Duodenal mucosa (tissue), 2 donors: ENCODE data around the gene TCIRG1.
A peak's percentile ranks its signal among the peaks of the same experiment; 100 is the strongest.

ENCODE experiments used
- H3K27ac ChIP-seq: one replicate; pipeline ENCODE4 v1.7.0; 2013; ENCODE audit warnings: low read depth, low read length
- H3K27me3 ChIP-seq, 2 donors: one replicate each; pipeline ENCODE4 v1.7.0; 2013; ENCODE audit warnings: low read length in 2 of 2, control low read depth in 1 of 2; ENCODE audit not compliant: insufficient read depth in 2 of 2, control insufficient read depth in 1 of 2
- H3K36me3 ChIP-seq, 2 donors: one replicate each; pipeline ENCODE4 v1.7.0; 2013; ENCODE audit warnings: low read length in 2 of 2, control low read depth in 1 of 2; ENCODE audit not compliant: insufficient read depth in 2 of 2, control insufficient read depth in 1 of 2
- H3K4me1 ChIP-seq, 2 donors: one replicate each; pipeline ENCODE4 v1.7.0; 2013; ENCODE audit warnings: low read length in 2 of 2, control low read depth in 1 of 2; ENCODE audit not compliant: insufficient read depth in 2 of 2, control insufficient read depth in 1 of 2
- H3K4me3 ChIP-seq, 2 donors: one replicate each; pipeline ENCODE4 v1.7.0; 2013; ENCODE audit warnings: low read length in 2 of 2, low read depth in 1 of 2
- H3K9ac ChIP-seq, 2 donors: one replicate each; pipeline ENCODE4 v1.7.0; 2013; ENCODE audit warnings: low read length in 2 of 2, low read depth in 1 of 2
- H3K9me3 ChIP-seq, 2 donors: one replicate each; pipeline ENCODE4 v1.7.0; 2013; ENCODE audit warnings: low read length in 2 of 2, control low read depth in 1 of 2; ENCODE audit not compliant: control insufficient read depth in 1 of 2

The TCIRG1 gene

DNA sequence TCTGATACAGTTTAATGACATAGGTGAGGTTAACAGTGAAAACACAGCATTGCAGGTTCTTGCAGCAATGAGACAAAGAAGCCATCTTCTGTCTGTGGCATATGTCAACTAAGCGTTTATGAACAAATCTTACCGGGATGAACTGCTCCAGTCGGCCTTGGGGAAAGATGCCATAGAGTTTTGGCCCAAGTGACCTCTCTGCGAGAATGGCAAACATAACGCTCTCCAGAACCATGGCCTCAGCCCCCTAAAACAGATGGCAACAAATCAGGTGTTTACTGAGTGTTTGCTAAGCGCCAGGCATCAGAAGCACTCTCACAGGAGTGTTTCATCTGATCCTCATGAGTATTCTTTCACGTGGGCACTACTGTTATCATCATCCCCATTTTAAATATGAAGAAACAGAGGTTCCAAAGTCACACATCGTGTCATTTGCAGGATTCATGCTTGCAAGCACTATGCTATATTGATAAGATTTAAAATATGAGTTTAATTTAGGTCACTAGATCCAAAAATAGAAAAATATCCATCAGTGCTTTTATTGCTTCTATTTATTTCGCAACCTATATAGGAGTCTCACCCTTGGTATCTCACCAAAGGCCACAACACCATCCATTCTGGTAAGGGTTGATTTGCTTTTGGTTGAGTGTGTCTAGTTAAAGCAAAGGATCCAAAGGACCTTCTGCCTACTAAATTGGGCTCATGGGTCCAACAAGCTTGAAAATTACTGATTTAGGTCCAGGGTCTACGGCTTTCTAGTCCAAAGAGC, 35.9 kb downstream of the TCIRG1 start:
- Histone ChIP-seq H3K9ac (no peak overlapping the region), H3K36me3 (peaks cover 27 to 54% of the 10 kb centered on the region in 2 donors)

DNA sequence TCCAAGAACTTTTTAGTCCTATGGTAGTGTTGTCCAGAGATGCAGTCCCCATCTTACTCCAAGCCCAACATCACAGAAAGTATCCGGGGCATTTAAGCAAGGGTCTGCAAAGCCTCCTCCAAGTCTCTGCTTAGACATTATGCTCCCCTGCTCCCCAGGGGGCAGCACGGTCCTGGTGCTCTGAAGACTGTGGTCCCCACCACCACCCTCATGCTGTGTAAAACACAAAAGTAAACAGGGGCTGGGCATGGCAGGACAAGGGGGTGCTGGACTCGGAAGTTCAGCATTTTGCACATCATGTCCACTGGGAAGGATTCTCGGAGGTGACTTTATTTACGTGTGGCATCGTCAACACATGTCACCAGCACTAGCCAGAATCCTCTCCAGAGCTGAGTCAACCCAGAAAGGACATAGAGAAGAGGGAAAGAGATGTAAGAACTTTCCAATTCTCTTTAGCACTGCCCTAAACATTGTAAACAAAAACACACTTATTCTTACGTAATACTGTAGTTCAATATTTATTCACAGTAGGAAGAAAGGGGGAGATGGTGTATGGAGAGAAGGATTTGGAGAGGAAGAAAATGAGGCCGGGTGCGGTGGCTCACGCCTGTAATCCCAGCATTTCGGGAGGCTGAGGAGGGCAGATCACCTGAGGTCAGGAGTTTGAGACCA, 37.7 kb downstream of the TCIRG1 start:
- Histone ChIP-seq H3K27ac (no peak overlapping the region), H3K4me3 (no peak overlapping the region), H3K9me3 (no peaks in the 10 kb centered on the region), H3K4me1 (no peaks in the 10 kb centered on the region), H3K27me3 (no peaks in the 10 kb centered on the region), H3K9ac (no peak overlapping the region), H3K36me3 (peaks cover 15 to 53% of the 10 kb centered on the region in 2 donors)

More for the DNA sequence above, 35.9 kb downstream of the TCIRG1 start:
- H3K4me1 ChIP-seq = no peaks in the 10 kb centered on the region
- no peaks in the 10 kb centered on the region for H3K27me3 ChIP-seq
- H3K9me3 ChIP-seq = no peaks in the 10 kb centered on the region
- no peak overlapping the region for H3K4me3 ChIP-seq
- H3K27ac ChIP-seq = no peak overlapping the region

DNA sequence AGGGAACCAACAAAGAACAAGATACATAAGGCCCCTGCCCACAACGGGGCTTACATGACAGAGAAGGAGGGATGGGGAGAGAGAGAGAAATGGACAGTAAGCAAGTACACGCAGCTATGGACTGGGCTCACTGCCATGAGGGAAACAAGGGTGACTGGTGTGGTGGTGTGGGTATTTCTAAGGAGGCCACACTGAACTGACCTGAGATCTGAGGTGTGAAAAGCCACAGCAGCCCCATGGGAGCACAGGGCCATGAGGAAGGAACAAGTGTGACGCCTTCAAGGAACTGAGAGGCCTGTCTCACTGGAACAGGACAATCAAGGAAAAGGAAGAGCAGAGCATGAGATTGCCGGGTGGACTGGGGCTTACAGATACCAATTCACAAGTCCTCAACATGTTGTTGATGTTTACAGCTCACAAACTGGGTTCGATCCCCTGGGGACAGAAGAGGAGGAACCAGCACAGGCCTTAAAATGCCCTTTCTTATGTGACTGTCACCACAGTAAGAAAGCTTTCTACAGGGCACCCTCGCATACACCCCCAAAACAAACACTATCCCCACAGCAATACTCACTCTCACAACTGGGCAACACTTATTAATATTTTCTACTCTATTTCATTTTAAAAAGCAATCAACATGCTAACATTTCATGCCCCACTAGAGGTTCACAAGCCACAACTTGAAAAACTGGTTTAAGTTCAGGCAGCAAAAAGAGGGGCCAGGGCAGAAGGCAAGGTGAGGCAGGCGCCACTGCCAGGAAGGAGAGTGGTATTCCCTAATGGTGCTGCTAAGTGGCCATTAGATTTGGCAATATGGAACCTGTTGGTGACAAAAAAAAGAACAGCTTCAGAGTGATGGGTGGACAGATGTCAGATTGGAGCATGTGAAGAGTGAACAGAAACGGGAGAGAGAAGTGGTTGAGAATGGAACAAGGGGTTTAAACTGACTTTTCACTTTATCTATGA, 39.1 kb downstream of the TCIRG1 start:
- H3K4me3 ChIP-seq = no peak overlapping the region
- H3K27me3 ChIP-seq = no peaks in the 10 kb centered on the region
- no peak overlapping the region for H3K9ac ChIP-seq
- no peaks in the 10 kb centered on the region for H3K9me3 ChIP-seq
- no peak overlapping the region for H3K27ac ChIP-seq
- peaks cover 9 to 52% of the 10 kb centered on the region in 2 donors for H3K36me3 ChIP-seq
- peaks cover 0 to 3% of the 10 kb centered on the region in 2 donors for H3K4me1 ChIP-seq

DNA sequence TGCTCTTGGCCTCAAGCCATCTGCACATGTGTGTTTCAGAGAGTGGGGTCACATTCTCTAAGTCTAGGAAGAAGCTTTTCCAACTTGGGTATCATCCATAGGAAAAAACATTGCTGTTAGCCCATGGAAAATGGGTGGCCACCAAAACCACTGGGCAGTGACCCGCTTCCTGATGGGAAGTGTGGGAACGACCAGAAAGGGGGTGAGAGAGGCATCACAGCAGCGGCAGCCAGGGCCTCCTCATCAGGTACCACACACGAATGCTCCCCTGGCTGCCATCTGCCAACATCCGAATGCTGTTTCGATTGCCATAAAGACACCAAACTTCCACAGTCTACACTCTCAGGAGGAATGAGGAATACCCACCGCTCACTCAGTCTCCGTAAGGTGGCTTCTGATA, 42.0 kb downstream of the TCIRG1 start:
- Histone ChIP-seq H3K9ac (no peak overlapping the region), H3K27ac (no peak overlapping the region), H3K36me3 (peaks cover 0 to 35% of the 10 kb centered on the region in 2 donors), H3K27me3 (no peaks in the 10 kb centered on the region), H3K4me1 (peaks cover 0 to 5% of the 10 kb centered on the region in 2 donors), H3K9me3 (no peaks in the 10 kb centered on the region), H3K4me3 (no peak overlapping the region)

DNA sequence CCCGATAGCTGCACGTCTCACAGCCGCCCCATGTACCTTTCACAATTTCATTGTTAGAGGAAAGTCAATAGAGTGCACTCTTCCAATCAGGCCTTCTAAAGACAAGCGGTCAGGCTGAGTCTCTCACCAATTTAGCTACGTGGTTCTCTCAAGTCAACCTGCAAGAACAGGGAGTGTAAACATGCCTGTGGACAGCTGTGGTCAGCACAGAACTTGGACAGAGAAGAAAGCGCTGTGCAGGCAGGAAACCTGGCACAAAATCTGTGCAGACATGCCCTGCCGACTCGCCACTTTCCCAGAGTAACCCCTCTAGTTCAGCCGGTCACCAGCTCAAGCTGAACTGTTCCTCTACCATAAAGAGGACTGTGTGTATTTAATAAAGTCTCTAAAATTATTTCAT, 42.9 kb downstream of the TCIRG1 start:
- H3K4me1 ChIP-seq = peaks cover 0 to 5% of the 10 kb centered on the region in 2 donors
- H3K9ac ChIP-seq = no peak overlapping the region
- no peaks in the 10 kb centered on the region for H3K9me3 ChIP-seq
- no peaks in the 10 kb centered on the region for H3K27me3 ChIP-seq
- H3K27ac ChIP-seq = no peak overlapping the region
- H3K4me3 ChIP-seq = no peak overlapping the region
- peaks cover 0 to 31% of the 10 kb centered on the region in 2 donors for H3K36me3 ChIP-seq

DNA sequence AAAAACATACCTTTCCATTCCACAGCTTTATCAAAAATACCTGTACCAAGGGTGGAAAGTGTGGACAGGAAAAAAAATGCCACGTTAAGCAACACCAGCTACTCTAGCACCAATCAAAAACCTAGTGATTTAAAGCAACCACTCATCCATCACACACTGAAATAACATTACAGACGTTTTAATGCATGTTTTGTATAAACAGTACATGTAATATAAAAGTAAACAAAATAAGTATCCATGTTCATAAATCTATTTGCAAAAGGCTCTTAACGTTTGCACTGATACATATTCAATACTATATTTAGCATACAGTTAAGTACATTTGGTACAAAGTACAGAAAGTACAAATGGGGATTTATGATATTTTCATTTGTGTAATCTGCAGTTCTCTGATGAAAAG, 43.7 kb downstream of the TCIRG1 start:
- H3K4me1 ChIP-seq = peaks cover 0 to 5% of the 10 kb centered on the region in 2 donors
- H3K9ac ChIP-seq = no peak overlapping the region
- H3K36me3 ChIP-seq = peaks cover 0 to 31% of the 10 kb centered on the region in 2 donors
- H3K4me3 ChIP-seq = no peak overlapping the region
- no peaks in the 10 kb centered on the region for H3K9me3 ChIP-seq
- H3K27me3 ChIP-seq = no peaks in the 10 kb centered on the region
- no peak overlapping the region for H3K27ac ChIP-seq

DNA sequence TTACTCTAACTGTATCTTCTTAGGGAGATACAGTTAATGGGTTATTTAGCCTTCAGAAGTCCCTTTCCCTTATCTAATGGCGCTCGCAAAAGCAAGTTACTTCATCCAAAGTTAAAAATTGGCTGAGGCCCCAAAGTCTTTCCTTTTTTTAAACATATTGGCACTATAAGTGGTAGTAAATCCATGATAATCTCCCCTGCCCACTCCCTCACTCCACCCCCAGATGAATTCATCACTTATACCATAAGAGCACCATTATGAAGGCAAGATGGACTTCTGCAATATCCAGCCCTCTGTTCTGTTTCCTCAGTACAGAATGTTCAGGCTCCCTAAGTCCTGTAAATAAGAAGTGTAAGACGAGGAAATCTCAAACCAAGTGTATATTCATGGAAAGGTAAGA, 44.7 kb downstream of the TCIRG1 start:
- no peaks in the 10 kb centered on the region for H3K27me3 ChIP-seq
- peaks cover 0 to 5% of the 10 kb centered on the region in 2 donors for H3K4me1 ChIP-seq
- H3K36me3 ChIP-seq = peaks cover 0 to 27% of the 10 kb centered on the region in 2 donors
- no peaks in the 10 kb centered on the region for H3K9me3 ChIP-seq
- H3K4me3 ChIP-seq = no peak overlapping the region
- no peak overlapping the region for H3K27ac ChIP-seq
- no peak overlapping the region for H3K9ac ChIP-seq

DNA sequence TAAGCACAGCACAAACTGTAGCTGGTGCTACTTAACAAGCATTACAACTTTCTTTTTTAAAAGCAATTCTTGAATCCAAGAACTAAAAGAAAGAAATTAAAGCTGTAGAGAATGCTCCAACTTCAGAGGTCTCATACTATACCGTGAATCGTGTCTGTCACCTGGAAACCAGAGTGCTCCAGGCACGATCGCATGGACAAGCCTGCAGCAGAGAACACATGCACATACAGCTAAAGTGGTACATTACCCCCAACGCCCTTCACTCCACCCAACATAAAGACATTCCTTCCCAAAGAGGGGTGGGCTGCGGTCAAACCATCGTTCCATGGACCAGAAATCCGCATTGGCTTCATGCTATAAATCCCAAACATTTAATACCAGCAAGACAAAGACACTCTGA, 50.9 kb downstream of the TCIRG1 start:
- Histone ChIP-seq H3K9ac (peak overlapping the region in 1 of 2 donors; percentile 20), H3K4me1 (peaks cover 29 to 41% of the 10 kb centered on the region in 2 donors), H3K9me3 (no peaks in the 10 kb centered on the region), H3K27ac (no peak overlapping the region), H3K27me3 (no peaks in the 10 kb centered on the region), H3K36me3 (peaks cover 0 to 9% of the 10 kb centered on the region in 2 donors), H3K4me3 (peak overlapping the region; percentile 16 to 32)

DNA sequence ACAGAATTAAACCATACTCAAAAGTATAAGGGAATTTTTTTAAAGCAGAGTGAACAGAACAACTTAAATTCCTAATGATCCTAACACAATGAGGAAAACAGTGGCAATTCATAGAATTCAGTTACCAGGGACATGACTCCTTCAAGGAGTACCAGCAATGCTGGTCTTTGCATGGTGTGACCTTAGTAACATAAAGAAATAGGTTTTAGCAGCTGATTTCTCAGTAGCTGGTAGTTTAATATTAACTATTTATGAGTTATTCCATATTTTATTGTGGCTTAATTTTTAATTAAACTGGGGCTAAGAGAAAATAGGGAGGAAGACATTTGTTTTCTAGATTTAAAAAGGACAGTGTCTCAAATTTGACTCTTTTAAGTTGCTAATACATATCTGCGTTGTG, 51.5 kb downstream of the TCIRG1 start:
- Histone ChIP-seq H3K4me1 (peaks cover 29 to 41% of the 10 kb centered on the region in 2 donors), H3K27ac (peak overlapping the region; percentile 45), H3K9me3 (no peaks in the 10 kb centered on the region), H3K4me3 (peak overlapping the region; percentile 4 to 37), H3K27me3 (no peaks in the 10 kb centered on the region), H3K36me3 (peaks cover 0 to 9% of the 10 kb centered on the region in 2 donors), H3K9ac (peak overlapping the region; percentile 20 to 36)
